HCT116 (cell line): Measurements from ENCODE around the gene LCN1. TPM values are rescaled to one million over a fixed set of nuclear protein-coding genes. Genes with fewer than 3 reads are reported as not detected.

Experiments used
- ATAC-seq: fragments of 200-7000 bp; cut with Tn5 transposase; 2 replicates; pipeline ENCODE4 v1.9.1; 2020; ENCODE audit warnings: mild to moderate bottlenecking, moderate library complexity
- BruUV-seq: library from RNA; stranded (reverse); fragments of 400-500 nt; replicated peaks from 2 replicates; lab custom pipeline; 2021; lab: Mats Ljungman, UMichigan
- CTCF ChIA-PET: fragments of 300-600 bp; sonication (Branson Sonifier 250); formaldehyde crosslinking; loops from one replicate; lab custom pipeline; 2021; ENCODE audit warnings: antibody characterized with exemption; lab: Charles Lee
- POLR2A ChIA-PET: fragments of 300-600, 350-600 bp; sonication (Branson Sonifier 250); formaldehyde crosslinking; loops from one replicate; lab custom pipeline; 2021; ENCODE audit warnings: antibody characterized with exemption; lab: Charles Lee
- RAD21 ChIA-PET, 2 experiments: fragments of 300-600 bp; sonication (Branson Sonifier 250); formaldehyde crosslinking; loops; one replicate each; lab custom pipeline; 2023; ENCODE audit warnings: low total read pairs in 2 of 2; ENCODE audit not compliant: uncharacterized antibody in 2 of 2, unreplicated experiment in 2 of 2, low non-redundant PET in 1 of 2; lab: Charles Lee
- DNase-seq: peaks from one replicate; pipeline ENCODE4 v3.0.0-alpha.2; 2010; ENCODE audit warnings: low read depth, low spot score
- H2AFZ ChIP-seq: fragments of 200-600 bp; shearing (Covaris generic), sonication (generic); 2 replicates; pipeline ENCODE4 v1.6.1; 2017; ENCODE audit warnings: low read depth, mixed run types, mixed read lengths, antibody characterized with exemption, low read length; ENCODE audit not compliant: poor library complexity, severe bottlenecking
- H3K27ac ChIP-seq: 2 replicates; pipeline ENCODE4 v1.5.1; 2012; ENCODE audit warnings: low read depth, low read length
- H3K27me3 ChIP-seq: fragments of 200-600 bp; sonication (generic); 2 replicates; pipeline ENCODE4 v1.6.1; 2016; ENCODE audit warnings: mixed run types, low read length, mixed read lengths; ENCODE audit not compliant: insufficient read depth
- H3K36me3 ChIP-seq, 2 experiments: fragments of 200-500 bp in 1 of 2; fragments of 200-600 bp in 1 of 2; sonication (Bioruptor generic) in 1 of 2; sonication (generic) in 1 of 2; 2 replicates each; pipeline versions ENCODE4 v1.5.1 to v1.6.1; 2014 to 2016; ENCODE audit warnings: low read length in 2 of 2, inconsistent platforms in 1 of 2, mixed read lengths in 1 of 2, mixed run types in 1 of 2; ENCODE audit not compliant: insufficient read depth in 2 of 2, control insufficient read depth in 1 of 2
- H3K4me1 ChIP-seq, 2 experiments: fragments of 200-600 bp in 1 of 2; sonication (generic) in 1 of 2; 2 replicates each; pipeline versions ENCODE4 v1.5.1 to v1.6.1; 2012 to 2017; ENCODE audit warnings: low read length in 2 of 2, inconsistent platforms in 1 of 2, mild to moderate bottlenecking in 1 of 2, mixed read lengths in 1 of 2, mixed run types in 1 of 2, moderate library complexity in 1 of 2; ENCODE audit not compliant: insufficient read depth in 2 of 2, control insufficient read depth in 1 of 2
- H3K4me2 ChIP-seq: fragments of 200-600 bp; sonication (generic); 2 replicates; pipeline ENCODE4 v1.6.1; 2017; ENCODE audit warnings: mixed run types, low read length, mixed read lengths
- H3K4me3 ChIP-seq, 2 experiments: fragments of 200-600 bp in 1 of 2; sonication (generic) in 1 of 2; replicated peaks in 1 of 2; 2 replicates each; pipeline ENCODE4 v1.5.1; 2011 to 2016; ENCODE audit warnings: low read length in 2 of 2, control low read depth in 1 of 2, low read depth in 1 of 2, mild to moderate bottlenecking in 1 of 2, mixed read lengths in 1 of 2, mixed run types in 1 of 2
- H3K79me2 ChIP-seq: fragments of 200-600 bp; sonication (generic); 2 replicates; pipeline ENCODE4 v1.6.1; 2017; ENCODE audit warnings: mild to moderate bottlenecking, mixed run types, low read length, moderate library complexity, mixed read lengths; ENCODE audit not compliant: insufficient read depth
- H3K9ac ChIP-seq: fragments of 200-600 bp; sonication (generic); 2 replicates; pipeline ENCODE4 v1.6.1; 2016; ENCODE audit warnings: low read length, mixed read lengths
- H3K9me2 ChIP-seq: fragments of 200-600 bp; sonication (generic), shearing (Covaris generic); 2 replicates; pipeline ENCODE4 v1.6.1; 2017; ENCODE audit warnings: mixed run types, mild to moderate bottlenecking, moderate library complexity; ENCODE audit not compliant: insufficient read depth
- H3K9me3 ChIP-seq, 2 experiments: fragments of 200-500 bp in 1 of 2; fragments of 200-600 bp in 1 of 2; sonication (Bioruptor generic) in 1 of 2; sonication (generic) in 1 of 2; 2 replicates each; pipeline ENCODE4 v1.6.1; 2014 to 2017; ENCODE audit warnings: low read length in 2 of 2, mixed read lengths in 2 of 2, inconsistent platforms in 1 of 2, low read depth in 1 of 2, mild to moderate bottlenecking in 1 of 2, mixed run types in 1 of 2, moderate library complexity in 1 of 2; ENCODE audit not compliant: control insufficient read depth in 1 of 2, insufficient read depth in 1 of 2
- H4K20me1 ChIP-seq: fragments of 200-600 bp; sonication (generic), shearing (Covaris generic); 2 replicates; pipeline ENCODE4 v1.6.1; 2017; ENCODE audit warnings: mixed run types, mild to moderate bottlenecking, moderate library complexity; ENCODE audit not compliant: insufficient read depth
- FOSL1 ChIP-seq: IDR thresholded peaks from 2 replicates; pipeline ENCODE4 v1.6.1; 2012; ENCODE audit warnings: low read depth
- POLR2A ChIP-seq: IDR thresholded peaks from 2 replicates; pipeline ENCODE4 v1.7.0; 2011; ENCODE audit warnings: borderline replicate concordance; ENCODE audit not compliant: insufficient read depth, insufficient read length; ENCODE audit errors: extremely low read depth
- POLR2AphosphoS5 ChIP-seq: IDR thresholded peaks from 2 replicates; pipeline ENCODE4 v1.6.1; 2011; ENCODE audit warnings: mild to moderate bottlenecking, low read depth, low read length, moderate library complexity
- ZFX ChIP-seq: fragments of 450-650 bp; IDR thresholded peaks from 2 replicates; pipeline ENCODE4 v1.6.1; 2017
- intact Hi-C: fragments of 100-400 bp; cut with micrococcal nuclease; formaldehyde crosslinking; loops from 2 replicates; pipeline ENCODE4 v1.10.0; 2022
- total RNA-seq: library from RNA; stranded (reverse); gene quantifications from one replicate; pipeline ENCODE4 v1.2.1, GENCODE V29; 2021; ENCODE audit not compliant: unreplicated experiment

Gene LCN1
- total RNA-seq, 1 experiment from 2014 or later = not detected

DNA sequence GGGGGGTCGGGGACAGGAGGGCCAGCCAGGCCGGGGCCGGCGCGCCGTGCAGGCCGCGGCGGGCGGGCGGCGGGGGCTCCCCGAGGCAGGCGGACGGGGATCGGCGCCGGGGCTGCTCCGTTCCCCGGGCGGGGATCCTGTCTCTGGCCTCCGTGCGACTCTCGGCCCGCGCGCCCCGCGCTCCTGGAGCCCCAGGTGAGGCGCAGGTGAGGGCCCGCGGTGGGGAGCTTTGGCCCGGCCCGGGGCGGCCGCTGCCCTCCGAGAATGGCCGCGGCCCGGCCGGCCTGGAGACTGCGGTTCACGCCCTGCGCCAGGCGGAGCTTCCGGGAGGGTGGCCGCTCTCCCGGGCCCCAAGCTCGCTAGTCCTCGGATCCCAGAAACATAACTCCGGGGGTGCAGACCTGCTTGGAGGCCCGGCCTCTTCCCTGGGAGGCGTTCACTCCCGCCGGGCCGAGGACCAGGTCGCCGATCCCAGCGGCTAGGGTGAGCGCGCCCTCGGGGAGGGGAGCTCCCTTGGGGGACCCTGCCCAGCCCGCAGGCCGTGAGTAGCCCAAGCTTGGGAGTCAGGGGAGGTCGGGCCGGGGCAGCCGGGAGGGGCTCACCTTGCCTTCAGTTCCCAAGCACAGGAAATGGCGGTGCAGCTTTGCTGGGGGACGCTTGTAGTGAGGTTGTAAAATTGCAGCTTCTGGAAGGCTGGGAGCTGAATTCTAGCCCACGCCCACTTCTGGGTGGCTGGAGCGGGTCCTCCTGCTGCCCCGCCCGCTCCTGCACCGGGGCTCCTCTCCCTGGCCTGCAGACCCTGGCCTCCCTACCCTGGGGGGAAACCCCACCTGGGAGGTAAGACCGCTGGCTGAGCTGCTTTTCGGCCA, 40.9 kb upstream of the LCN1 start:
- Histone ChIP-seq H3K4me2 (peak overlapping the region; percentile 98), H3K9me2 (no peaks in the 10 kb centered on the region), H4K20me1 (no peaks in the 10 kb centered on the region), H3K27me3 (no peaks in the 10 kb centered on the region), H2AFZ (no peak overlapping the region), H3K9me3 (no peaks in the 10 kb centered on the region), H3K4me1 (peaks cover 10 to 20% of the 10 kb centered on the region in 2 experiments; a peak in 3 of 4 replicates), H3K27ac (peak overlapping the region; percentile 91), H3K4me3 (peak overlapping the region; percentile 86 to 91), H3K36me3 (peaks cover 4 to 19% of the 10 kb centered on the region in 2 experiments; a peak in 3 of 4 replicates), H3K79me2 (peaks cover 30% of the 10 kb centered on the region), H3K9ac (peak overlapping the region; percentile 82)
- ATAC-seq (peak; percentile 62), DNase-seq (no peak)
- intact Hi-C loops = no loop called here
- BruUV-seq = no TSS peak
- TF ChIP-seq POLR2AphosphoS5 = peak; percentile 46
- peak; percentile 84 for TF ChIP-seq ZFX
- TF ChIP-seq POLR2A = peak; percentile 27
- TF ChIP-seq FOSL1 = no peak
- RAD21 ChIA-PET = no interaction called here
- CTCF ChIA-PET = interaction anchor here (0.6 to 1.7 kb wide), 3 partner anchors 9 to 19 kb away, joined by 3 to 4 read pairs (median 3); a partner anchor contains a TSS
- POLR2A ChIA-PET = interaction anchor here (1.0 to 1.6 kb wide), 2 partner anchors 9 to 12 kb away, joined by 5 to 6 read pairs; no protein-coding TSS in a partner anchor

DNA sequence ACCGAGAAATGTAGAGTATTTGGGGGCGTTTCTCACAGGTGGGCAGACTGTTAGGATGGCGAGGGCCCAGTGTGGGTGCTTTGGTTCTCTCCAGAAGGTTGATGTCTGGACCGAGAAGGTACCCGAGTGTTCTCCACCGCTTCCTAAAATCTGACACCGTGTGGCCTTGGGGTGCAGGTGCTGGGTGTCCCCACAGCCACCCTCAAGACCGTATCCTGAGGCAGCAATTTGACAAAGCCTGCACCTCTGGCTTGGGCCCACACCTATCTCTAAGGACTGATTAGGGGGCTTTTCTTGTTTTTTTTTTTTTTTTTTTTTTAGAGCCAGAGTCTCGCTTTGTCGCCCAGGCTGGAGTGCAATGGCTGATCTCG, 40.3 kb upstream of the LCN1 start:
- peak; percentile 4; the same call in 1 of the 2 replicates for ATAC-seq
- CTCF ChIA-PET = interaction anchor here (0.6 to 0.8 kb wide), 2 partner anchors 9 to 15 kb away, joined by 3 read pairs; no protein-coding TSS in a partner anchor

More for the DNA sequence above, 40.3 kb upstream of the LCN1 start:
- Histone ChIP-seq H3K27me3 (no peaks in the 10 kb centered on the region), H4K20me1 (no peaks in the 10 kb centered on the region), H3K9me3 (no peaks in the 10 kb centered on the region), H2AFZ (no peak overlapping the region), H3K27ac (peak overlapping the region; percentile 91), H3K4me1 (peaks cover 10 to 20% of the 10 kb centered on the region in 2 experiments; a peak in 3 of 4 replicates), H3K36me3 (peaks cover 4 to 23% of the 10 kb centered on the region in 2 experiments; a peak in 3 of 4 replicates), H3K4me3 (peak overlapping the region; percentile 86 to 91), H3K9me2 (no peaks in the 10 kb centered on the region), H3K79me2 (peaks cover 30% of the 10 kb centered on the region), H3K9ac (peak overlapping the region; percentile 82), H3K4me2 (peak overlapping the region; percentile 98)
- ChIA-PET POLR2A (interaction anchor here (1.0 to 1.6 kb wide), 2 partner anchors 10 to 12 kb away, joined by 5 to 6 read pairs; no protein-coding TSS in a partner anchor), RAD21 (no interaction called here)
- BruUV-seq = no TSS peak
- intact Hi-C loops = no loop called here
- no peak for TF ChIP-seq POLR2AphosphoS5
- DNase-seq = no peak
